Measurements from ENCODE around the gene GCN1.

- TF ChIP-seq MAX (CRISPR knock-in tag; IDR thresholded peaks at IDR 0.05) = no peak
- TF ChIP-seq, protein P1, sequence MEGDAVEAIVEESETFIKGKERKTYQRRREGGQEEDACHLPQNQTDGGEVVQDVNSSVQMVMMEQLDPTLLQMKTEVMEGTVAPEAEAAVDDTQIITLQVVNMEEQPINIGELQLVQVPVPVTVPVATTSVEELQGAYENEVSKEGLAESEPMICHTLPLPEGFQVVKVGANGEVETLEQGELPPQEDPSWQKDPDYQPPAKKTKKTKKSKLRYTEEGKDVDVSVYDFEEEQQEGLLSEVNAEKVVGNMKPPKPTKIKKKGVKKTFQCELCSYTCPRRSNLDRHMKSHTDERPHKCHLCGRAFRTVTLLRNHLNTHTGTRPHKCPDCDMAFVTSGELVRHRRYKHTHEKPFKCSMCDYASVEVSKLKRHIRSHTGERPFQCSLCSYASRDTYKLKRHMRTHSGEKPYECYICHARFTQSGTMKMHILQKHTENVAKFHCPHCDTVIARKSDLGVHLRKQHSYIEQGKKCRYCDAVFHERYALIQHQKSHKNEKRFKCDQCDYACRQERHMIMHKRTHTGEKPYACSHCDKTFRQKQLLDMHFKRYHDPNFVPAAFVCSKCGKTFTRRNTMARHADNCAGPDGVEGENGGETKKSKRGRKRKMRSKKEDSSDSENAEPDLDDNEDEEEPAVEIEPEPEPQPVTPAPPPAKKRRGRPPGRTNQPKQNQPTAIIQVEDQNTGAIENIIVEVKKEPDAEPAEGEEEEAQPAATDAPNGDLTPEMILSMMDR (IDR thresholded peaks at IDR 0.05) = no peak
- no peak for TF ChIP-seq NR3C1 (CRISPR knock-in tag; conservative IDR thresholded peaks at IDR 0.05; ENCODE audit: low read depth)
- no peak for TF ChIP-seq NR2C2 (CRISPR knock-in tag; IDR thresholded peaks at IDR 0.05)
- no peak for TF ChIP-seq ZBTB21 (CRISPR knock-in tag; IDR thresholded peaks at IDR 0.05; ENCODE audit: borderline replicate concordance)
- no peak for TF ChIP-seq NFATC4 (CRISPR knock-in tag; IDR thresholded peaks at IDR 0.05)
- TF ChIP-seq, protein P2, sequence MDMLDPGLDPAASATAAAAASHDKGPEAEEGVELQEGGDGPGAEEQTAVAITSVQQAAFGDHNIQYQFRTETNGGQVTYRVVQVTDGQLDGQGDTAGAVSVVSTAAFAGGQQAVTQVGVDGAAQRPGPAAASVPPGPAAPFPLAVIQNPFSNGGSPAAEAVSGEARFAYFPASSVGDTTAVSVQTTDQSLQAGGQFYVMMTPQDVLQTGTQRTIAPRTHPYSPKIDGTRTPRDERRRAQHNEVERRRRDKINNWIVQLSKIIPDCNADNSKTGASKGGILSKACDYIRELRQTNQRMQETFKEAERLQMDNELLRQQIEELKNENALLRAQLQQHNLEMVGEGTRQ (CRISPR knock-in tag; IDR thresholded peaks at IDR 0.05) = no peak
- no peak for TF ChIP-seq TCF7 (CRISPR knock-in tag; IDR thresholded peaks at IDR 0.05; ENCODE audit: low read depth)
These were observed 93.3 kb downstream of the GCN1 start for GRCh38 chr12:120101182-120101581.
